PFSK-1 (cell line): ENCODE results near the gene GRIA3.

Experiments used
- FOXP2 ChIP-seq: optimal IDR thresholded peaks from 2 replicates; pipeline ENCODE3; 2011; ENCODE audit warnings: borderline replicate concordance, control low read depth, inconsistent platforms; ENCODE audit not compliant: insufficient read depth; ENCODE audit errors: extremely low read length, extremely low read depth
- POLR2AphosphoS5 ChIP-seq: IDR thresholded peaks from 2 replicates; pipeline ENCODE4 v1.6.1; 2012; ENCODE audit warnings: low read depth, mild to moderate bottlenecking, control low read depth, low read length, moderate library complexity
- SIN3A ChIP-seq: IDR thresholded peaks from 2 replicates; pipeline ENCODE4 v1.6.1; 2012; ENCODE audit warnings: mild to moderate bottlenecking, low read length, moderate library complexity, borderline replicate concordance; ENCODE audit not compliant: insufficient read depth
- TAF1 ChIP-seq: IDR thresholded peaks from 2 replicates; pipeline ENCODE4 v1.6.1; 2012; ENCODE audit warnings: low read length, control low read depth, borderline replicate concordance; ENCODE audit not compliant: insufficient read depth
- TF ChIP-seq, protein P1 (sequence below), 2 experiments: IDR thresholded peaks; 2 replicates each; pipeline versions ENCODE4 v1.6.1 to v1.8.0; 2011 to 2012; ENCODE audit warnings: low read depth in 2 of 2, low read length in 2 of 2, control low read depth in 1 of 2, inconsistent platforms in 1 of 2, mild to moderate bottlenecking in 1 of 2, moderate library complexity in 1 of 2; ENCODE audit not compliant: insufficient read depth in 1 of 2

GRIA3 gene

GRCh38 chrX:123432361-123433150 lies 248.5 kb downstream of the GRIA3 start:
- no peak for TF ChIP-seq POLR2AphosphoS5
- no peak for TF ChIP-seq TAF1
- TF ChIP-seq, protein P1, sequence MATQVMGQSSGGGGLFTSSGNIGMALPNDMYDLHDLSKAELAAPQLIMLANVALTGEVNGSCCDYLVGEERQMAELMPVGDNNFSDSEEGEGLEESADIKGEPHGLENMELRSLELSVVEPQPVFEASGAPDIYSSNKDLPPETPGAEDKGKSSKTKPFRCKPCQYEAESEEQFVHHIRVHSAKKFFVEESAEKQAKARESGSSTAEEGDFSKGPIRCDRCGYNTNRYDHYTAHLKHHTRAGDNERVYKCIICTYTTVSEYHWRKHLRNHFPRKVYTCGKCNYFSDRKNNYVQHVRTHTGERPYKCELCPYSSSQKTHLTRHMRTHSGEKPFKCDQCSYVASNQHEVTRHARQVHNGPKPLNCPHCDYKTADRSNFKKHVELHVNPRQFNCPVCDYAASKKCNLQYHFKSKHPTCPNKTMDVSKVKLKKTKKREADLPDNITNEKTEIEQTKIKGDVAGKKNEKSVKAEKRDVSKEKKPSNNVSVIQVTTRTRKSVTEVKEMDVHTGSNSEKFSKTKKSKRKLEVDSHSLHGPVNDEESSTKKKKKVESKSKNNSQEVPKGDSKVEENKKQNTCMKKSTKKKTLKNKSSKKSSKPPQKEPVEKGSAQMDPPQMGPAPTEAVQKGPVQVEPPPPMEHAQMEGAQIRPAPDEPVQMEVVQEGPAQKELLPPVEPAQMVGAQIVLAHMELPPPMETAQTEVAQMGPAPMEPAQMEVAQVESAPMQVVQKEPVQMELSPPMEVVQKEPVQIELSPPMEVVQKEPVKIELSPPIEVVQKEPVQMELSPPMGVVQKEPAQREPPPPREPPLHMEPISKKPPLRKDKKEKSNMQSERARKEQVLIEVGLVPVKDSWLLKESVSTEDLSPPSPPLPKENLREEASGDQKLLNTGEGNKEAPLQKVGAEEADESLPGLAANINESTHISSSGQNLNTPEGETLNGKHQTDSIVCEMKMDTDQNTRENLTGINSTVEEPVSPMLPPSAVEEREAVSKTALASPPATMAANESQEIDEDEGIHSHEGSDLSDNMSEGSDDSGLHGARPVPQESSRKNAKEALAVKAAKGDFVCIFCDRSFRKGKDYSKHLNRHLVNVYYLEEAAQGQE (IDR thresholded peaks at IDR 0.05; ENCODE audit: insufficient read depth in 1 of 2, low read depth in 2 of 2, low read length in 2 of 2): no peak
- no peak for TF ChIP-seq FOXP2
- TF ChIP-seq SIN3A: no peak

DNA sequence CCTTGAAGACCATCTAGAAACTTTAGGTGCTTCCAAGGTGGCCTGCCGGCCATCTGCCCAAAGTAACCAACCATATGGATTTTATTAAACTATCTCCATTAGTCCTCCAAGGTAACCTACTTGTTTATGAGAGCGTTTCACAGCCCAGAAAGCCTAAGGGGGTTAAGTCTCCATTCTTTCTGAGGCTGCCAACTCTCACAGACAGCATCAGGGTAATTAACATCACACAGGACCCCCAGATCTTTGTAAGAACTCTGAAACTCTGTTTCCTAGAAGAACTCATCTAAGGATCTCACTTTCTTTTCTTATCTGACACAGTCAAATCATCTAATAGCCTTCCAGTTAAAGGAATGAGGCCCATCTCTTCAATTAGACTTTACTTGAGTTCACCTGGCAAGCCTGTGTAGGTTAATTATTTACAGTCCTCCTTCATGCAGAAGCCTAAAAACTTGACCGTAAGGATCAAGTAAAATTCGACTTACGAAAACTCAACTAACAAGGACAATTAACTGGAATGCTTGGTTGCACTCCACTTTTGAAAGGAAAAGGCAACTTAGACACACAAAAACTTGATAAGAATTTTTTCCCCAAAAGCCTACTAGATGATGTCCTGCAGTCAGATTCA lies 252.5 kb downstream of the GRIA3 start:
- TF ChIP-seq POLR2AphosphoS5 (no peak), SIN3A (no peak), FOXP2 (no peak), TAF1 (no peak)
- TF ChIP-seq, protein P1 (IDR thresholded peaks at IDR 0.05; ENCODE audit: insufficient read depth in 1 of 2, low read depth in 2 of 2, low read length in 2 of 2): no peak

GRCh38 chrX:123442764-123443163 lies 258.7 kb downstream of the GRIA3 start:
- TF ChIP-seq FOXP2 (no peak), POLR2AphosphoS5 (no peak), TAF1 (no peak)

DNA sequence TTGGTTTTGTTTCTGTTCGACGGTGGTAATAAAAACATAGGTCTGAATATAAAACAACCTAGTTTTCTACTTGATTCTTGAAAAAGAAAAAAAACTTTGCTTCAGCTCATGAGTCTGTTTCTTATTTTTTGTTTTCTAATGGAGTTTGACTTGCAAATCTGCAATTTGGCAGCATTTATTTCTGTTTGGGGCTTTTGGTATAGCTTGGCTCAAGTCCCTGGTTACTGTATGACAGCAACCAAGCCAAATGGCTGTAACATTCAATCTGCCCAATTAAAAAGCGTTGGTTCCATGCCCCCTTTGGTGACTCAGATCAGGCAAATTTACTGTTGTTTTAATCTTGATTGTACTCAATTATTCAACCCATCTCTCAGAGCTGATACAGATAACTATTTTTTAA lies 263.4 kb downstream of the GRIA3 start:
- TF ChIP-seq SIN3A: no peak
- TF ChIP-seq, protein P1 (IDR thresholded peaks at IDR 0.05; ENCODE audit: insufficient read depth in 1 of 2, low read depth in 2 of 2, low read length in 2 of 2): no peak
- no peak for TF ChIP-seq TAF1
- TF ChIP-seq FOXP2: no peak
- TF ChIP-seq POLR2AphosphoS5: no peak

DNA sequence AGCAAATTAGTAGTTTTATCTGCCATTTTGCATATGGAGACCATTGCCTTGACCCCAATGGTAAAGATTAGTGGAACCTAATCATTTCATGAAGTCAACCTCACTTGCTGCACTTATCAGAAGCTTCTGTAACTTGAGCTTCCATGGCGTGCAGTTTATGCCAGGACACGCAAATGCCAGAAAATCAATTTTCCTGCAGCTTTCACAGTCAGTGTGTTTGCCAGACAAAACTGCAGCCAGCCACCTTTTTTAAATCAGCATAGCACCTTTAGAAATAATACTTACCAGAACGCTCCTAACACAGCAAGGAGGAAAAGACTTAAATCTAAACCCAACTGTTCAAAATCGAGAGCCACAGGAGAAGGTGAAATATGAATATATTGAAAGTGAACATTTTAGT lies 265.3 kb downstream of the GRIA3 start:
- TF ChIP-seq TAF1 (no peak), SIN3A (no peak), FOXP2 (no peak), POLR2AphosphoS5 (no peak)
- TF ChIP-seq, protein P1 (IDR thresholded peaks at IDR 0.05; ENCODE audit: insufficient read depth in 1 of 2, low read depth in 2 of 2, low read length in 2 of 2): no peak
